Measurements from ENCODE around the gene KLC1. TPM values are rescaled to one million over a fixed set of nuclear protein-coding genes. Genes with fewer than 3 reads are reported as not detected.

The KLC1 gene
- total RNA-seq, 4 donors from 2014 or later: 195 to 421 (median 214) TPM

DNA sequence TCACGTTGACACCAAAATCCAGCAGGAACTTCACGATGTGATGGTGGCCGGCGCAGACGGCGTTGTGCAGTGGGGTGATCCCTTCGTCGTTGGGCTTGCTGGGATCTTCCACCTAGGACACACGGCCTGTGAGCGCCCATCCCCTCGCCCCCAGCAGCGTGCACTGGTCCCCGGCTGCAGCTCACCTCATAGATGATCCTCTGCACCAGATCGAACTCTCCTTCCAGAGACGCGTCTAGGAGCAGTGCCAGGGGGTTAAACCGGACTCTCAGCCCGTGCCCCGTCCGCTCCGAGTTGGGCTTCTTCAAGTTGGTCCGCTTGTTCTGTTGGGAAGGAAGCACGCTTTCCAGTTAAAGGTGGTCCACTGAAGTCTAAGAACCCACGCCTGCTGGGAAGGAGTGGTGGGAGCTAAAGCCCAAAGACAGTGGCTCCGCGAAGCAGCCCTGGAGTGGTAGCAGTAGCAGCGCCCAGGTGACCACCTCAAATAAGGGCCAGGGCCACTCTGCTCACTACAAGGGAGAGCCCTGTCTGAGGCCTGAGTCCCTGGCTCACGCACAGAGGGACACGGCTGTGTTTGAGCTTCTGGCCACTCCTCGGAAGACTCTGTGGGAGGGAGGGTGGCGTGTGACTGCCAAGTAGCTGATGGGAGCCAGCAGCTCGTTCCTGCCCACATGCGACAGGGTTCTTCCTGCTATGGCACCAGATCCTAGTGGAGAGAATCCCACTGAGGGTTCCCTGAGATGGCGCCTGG lies 109.9 kb downstream of the KLC1 start:
- TF ChIP-seq POLR2AphosphoS5 (IDR thresholded peaks at IDR 0.05) (no peak), POLR2A (IDR thresholded peaks at IDR 0.05) (no peak), EP300 (IDR thresholded peaks at IDR 0.05) (no peak)
- TF ChIP-seq, protein P1, sequence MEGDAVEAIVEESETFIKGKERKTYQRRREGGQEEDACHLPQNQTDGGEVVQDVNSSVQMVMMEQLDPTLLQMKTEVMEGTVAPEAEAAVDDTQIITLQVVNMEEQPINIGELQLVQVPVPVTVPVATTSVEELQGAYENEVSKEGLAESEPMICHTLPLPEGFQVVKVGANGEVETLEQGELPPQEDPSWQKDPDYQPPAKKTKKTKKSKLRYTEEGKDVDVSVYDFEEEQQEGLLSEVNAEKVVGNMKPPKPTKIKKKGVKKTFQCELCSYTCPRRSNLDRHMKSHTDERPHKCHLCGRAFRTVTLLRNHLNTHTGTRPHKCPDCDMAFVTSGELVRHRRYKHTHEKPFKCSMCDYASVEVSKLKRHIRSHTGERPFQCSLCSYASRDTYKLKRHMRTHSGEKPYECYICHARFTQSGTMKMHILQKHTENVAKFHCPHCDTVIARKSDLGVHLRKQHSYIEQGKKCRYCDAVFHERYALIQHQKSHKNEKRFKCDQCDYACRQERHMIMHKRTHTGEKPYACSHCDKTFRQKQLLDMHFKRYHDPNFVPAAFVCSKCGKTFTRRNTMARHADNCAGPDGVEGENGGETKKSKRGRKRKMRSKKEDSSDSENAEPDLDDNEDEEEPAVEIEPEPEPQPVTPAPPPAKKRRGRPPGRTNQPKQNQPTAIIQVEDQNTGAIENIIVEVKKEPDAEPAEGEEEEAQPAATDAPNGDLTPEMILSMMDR (IDR thresholded peaks at IDR 0.05): no peak
- H3K9me3 ChIP-seq: no peaks in the 10 kb centered on the region
- peaks cover 39% of the 10 kb centered on the region for H3K4me1 ChIP-seq
- no peaks in the 10 kb centered on the region for H3K27me3 ChIP-seq
- no peak overlapping the region for H3K4me3 ChIP-seq
- H3K27ac ChIP-seq: no peak overlapping the region
- peaks cover 40% of the 10 kb centered on the region for H3K36me3 ChIP-seq
- DNase-seq (ENCODE audit: low spot score in 2 of 2): peak in 1 of 2 donors; percentile 78
- 79% methylated on average over 22 of the region's 34 CpGs for WGBS

DNA sequence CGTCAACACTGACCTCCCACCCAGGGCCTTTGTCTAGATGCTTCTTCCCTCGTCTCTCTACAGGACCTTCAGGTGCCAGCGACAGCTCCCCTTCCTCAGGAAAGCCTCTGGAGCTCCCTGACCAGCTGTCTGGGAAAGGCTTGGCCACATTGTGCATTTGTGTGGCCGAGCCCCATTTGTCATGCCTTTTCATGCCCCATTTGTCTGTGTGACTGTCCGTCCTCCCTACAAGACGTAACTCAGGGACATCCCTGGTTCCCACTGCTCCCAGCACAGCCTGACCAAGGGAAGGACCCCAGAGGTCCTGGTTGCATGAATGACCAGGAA lies 110.4 kb downstream of the KLC1 start:
- no peak for DNase-seq (ENCODE audit: low spot score in 2 of 2)
- H3K27ac ChIP-seq: no peak overlapping the region
- whole genome bisulfite sequencing: 89% methylated on average over 4 of the region's 6 CpGs
- no peaks in the 10 kb centered on the region for H3K27me3 ChIP-seq
- H3K4me3 ChIP-seq: no peak overlapping the region
- H3K4me1 ChIP-seq: peaks cover 33% of the 10 kb centered on the region
- peaks cover 37% of the 10 kb centered on the region for H3K36me3 ChIP-seq
- no peaks in the 10 kb centered on the region for H3K9me3 ChIP-seq
- TF ChIP-seq, protein P1 (IDR thresholded peaks at IDR 0.05): no peak
- no peak for TF ChIP-seq POLR2AphosphoS5 (IDR thresholded peaks at IDR 0.05)
- TF ChIP-seq EP300 (IDR thresholded peaks at IDR 0.05): no peak
- TF ChIP-seq POLR2A (IDR thresholded peaks at IDR 0.05): no peak

DNA sequence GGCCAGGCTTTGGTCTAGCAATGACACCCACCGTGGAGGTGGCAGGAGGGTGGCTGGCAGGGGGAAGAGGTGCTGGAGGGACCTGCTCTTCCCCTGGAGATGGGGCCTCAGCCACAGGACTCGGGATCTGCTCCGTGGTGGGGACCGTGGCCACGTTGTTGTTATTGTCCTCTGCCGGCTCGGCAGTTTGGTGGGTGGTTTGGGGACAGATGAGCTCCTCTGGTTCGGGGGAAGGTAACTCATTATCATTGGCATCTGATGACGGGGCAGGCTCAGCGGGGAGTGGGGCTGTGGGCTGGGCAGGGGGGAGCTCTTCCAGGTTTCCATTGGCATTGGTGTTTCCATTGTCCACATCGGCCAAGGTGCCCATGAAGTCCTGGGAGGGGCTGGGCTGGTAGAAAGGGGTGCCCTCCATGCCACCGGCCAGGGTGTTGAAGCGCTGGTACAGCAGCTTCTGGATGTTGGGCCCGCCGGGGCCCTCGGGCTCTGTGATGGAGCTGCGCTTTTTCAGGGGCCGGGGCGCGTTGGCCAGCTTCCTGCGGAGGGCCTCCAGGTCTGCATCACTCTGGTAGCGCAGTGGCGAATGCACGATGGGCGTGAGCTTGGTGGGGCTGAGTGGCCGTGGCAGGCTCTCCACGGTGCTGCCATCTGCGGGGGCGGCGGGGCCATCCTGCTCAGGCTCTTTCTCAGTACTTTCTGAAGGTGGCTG lies 110.9 kb downstream of the KLC1 start:
- WGBS: 89% methylated on average over 24 of the region's 30 CpGs
- peaks cover 40% of the 10 kb centered on the region for H3K36me3 ChIP-seq
- DNase-seq (ENCODE audit: low spot score in 2 of 2): peak in 1 of 2 donors; percentile 72

DNA sequence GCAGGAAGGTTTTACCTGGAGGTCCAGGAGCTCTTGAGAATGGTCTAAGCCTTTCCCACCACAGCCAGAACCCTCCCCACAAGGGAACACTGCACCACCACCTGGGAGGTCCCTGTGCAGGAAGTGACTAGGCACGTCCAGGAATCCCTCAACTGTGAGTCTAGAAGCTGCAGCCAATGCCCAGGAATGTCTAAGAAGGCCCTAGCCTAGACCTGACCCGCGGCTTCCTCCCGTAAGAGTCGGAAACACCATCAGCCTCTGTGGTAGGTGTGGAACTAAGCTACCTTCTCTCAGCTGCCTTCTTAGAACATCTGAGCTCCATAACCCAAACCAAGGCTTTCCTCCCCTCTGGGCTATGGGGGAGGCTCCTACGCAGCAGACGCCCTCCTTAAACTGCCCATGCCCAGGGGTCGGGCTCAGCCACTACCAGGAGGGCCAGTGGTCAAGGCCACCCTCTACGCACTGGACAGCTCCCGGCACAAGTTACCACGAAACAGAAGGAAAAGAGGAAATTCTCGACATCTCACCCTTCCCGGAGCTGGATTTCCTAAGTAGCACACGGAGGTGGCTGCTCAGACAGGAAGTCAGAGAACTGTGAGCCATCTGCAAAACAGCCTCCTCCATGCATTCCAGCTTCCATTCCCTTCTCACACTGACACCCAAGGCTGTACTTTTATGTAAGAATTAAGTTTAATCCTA lies 112.1 kb downstream of the KLC1 start:
- peaks cover 52% of the 10 kb centered on the region for H3K36me3 ChIP-seq
- H3K27ac ChIP-seq: no peak overlapping the region
- 84% methylated on average over 14 of the region's 14 CpGs for WGBS
- H3K9me3 ChIP-seq: no peaks in the 10 kb centered on the region
- H3K4me3 ChIP-seq: no peak overlapping the region
- DNase-seq (ENCODE audit: low spot score in 2 of 2): peak in 1 of 2 donors; percentile 58
- no peaks in the 10 kb centered on the region for H3K27me3 ChIP-seq
- TF ChIP-seq POLR2AphosphoS5 (IDR thresholded peaks at IDR 0.05): no peak
- peaks cover 18% of the 10 kb centered on the region for H3K4me1 ChIP-seq

More for the DNA sequence above, 110.9 kb downstream of the KLC1 start:
- no peaks in the 10 kb centered on the region for H3K9me3 ChIP-seq
- peaks cover 30% of the 10 kb centered on the region for H3K4me1 ChIP-seq
- H3K4me3 ChIP-seq: no peak overlapping the region
- no peaks in the 10 kb centered on the region for H3K27me3 ChIP-seq
- H3K27ac ChIP-seq: no peak overlapping the region
- TF ChIP-seq POLR2A (IDR thresholded peaks at IDR 0.05) (no peak), EP300 (IDR thresholded peaks at IDR 0.05) (no peak), POLR2AphosphoS5 (IDR thresholded peaks at IDR 0.05) (no peak)
- TF ChIP-seq, protein P1 (IDR thresholded peaks at IDR 0.05): no peak

DNA sequence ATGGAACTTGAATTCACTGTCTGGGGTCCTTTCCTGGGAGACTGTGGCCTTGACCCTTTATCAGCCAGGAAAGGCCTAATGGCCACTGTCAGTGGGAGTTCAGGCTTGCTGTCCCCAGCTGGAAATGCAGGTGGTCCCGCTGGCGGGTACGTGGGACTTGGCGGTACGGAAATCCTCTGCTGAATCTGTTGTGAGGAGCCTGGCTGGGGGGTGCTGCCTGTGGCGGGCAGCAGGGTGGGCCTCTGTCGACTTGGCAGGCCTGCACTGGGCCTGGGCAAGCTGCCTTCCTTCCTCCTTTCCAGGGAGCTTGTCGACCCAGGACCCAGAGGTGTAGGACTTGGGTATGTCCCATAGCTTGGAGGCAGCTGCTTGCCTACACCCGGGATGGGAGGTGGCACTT lies 112.9 kb downstream of the KLC1 start:
- 85% methylated on average over 7 of the region's 9 CpGs for WGBS
- peak in 1 of 2 donors; percentile 72 for DNase-seq (ENCODE audit: low spot score in 2 of 2)
- Histone ChIP-seq H3K27me3 (no peaks in the 10 kb centered on the region), H3K4me1 (peaks cover 12% of the 10 kb centered on the region), H3K36me3 (peaks cover 55% of the 10 kb centered on the region), H3K4me3 (no peak overlapping the region), H3K27ac (no peak overlapping the region), H3K9me3 (no peaks in the 10 kb centered on the region)
- no peak for TF ChIP-seq POLR2A (IDR thresholded peaks at IDR 0.05)
- no peak for TF ChIP-seq POLR2AphosphoS5 (IDR thresholded peaks at IDR 0.05)
- TF ChIP-seq EP300 (IDR thresholded peaks at IDR 0.05): no peak
- TF ChIP-seq, protein P1 (IDR thresholded peaks at IDR 0.05): no peak
